Loucy (cell line): Measurements from ENCODE around the gene PTPRN2.

Experiments used
- H2AFZ ChIP-seq: fragments of 200-600 bp; sonication (generic); 2 replicates; pipeline ENCODE4 v1.6.0; 2016; ENCODE audit warnings: antibody characterized with exemption, mild to moderate bottlenecking, low read length, moderate library complexity
- H3F3A ChIP-seq: fragments of 200-600 bp; 2 replicates; pipeline ENCODE4 v1.6.0; 2016; ENCODE audit warnings: antibody characterized with exemption, low read depth, mild to moderate bottlenecking
- H3K27me3 ChIP-seq: fragments of 200-600 bp; sonication (generic); 2 replicates; pipeline ENCODE4 v1.6.1; 2014; ENCODE audit warnings: low read length, mild to moderate bottlenecking; ENCODE audit not compliant: insufficient read depth, poor library complexity, severe bottlenecking
- H3K36me3 ChIP-seq: fragments of 200-600 bp; sonication (generic); 2 replicates; pipeline ENCODE4 v1.6.1; 2016; ENCODE audit warnings: low read length; ENCODE audit not compliant: insufficient read depth
- H3K4me1 ChIP-seq: fragments of 200-600 bp; sonication (generic); 2 replicates; pipeline ENCODE4 v1.5.1; 2014; ENCODE audit warnings: low read length, mild to moderate bottlenecking; ENCODE audit not compliant: insufficient read depth, poor library complexity, severe bottlenecking
- H3K4me2 ChIP-seq: fragments of 200-600 bp; sonication (generic); 2 replicates; pipeline ENCODE4 v1.6.0; 2014; ENCODE audit warnings: antibody characterized with exemption, low read length, low read depth, mild to moderate bottlenecking; ENCODE audit not compliant: poor library complexity, severe bottlenecking
- H3K4me3 ChIP-seq: fragments of 200-600 bp; sonication (generic); 2 replicates; pipeline ENCODE4 v1.5.1; 2014; ENCODE audit warnings: low read length, mild to moderate bottlenecking, mixed read lengths; ENCODE audit not compliant: poor library complexity, severe bottlenecking
- H3K79me2 ChIP-seq: fragments of 200-600 bp; sonication (generic); 2 replicates; pipeline ENCODE4 v1.6.1; 2014; ENCODE audit warnings: low read length; ENCODE audit not compliant: insufficient read depth
- H3K9ac ChIP-seq: fragments of 200-600 bp; sonication (generic); 2 replicates; pipeline ENCODE4 v1.6.0; 2014; ENCODE audit warnings: mild to moderate bottlenecking, low read depth, low read length, moderate library complexity; ENCODE audit not compliant: poor library complexity, severe bottlenecking
- H3K9me2 ChIP-seq: fragments of 200-600 bp; sonication (generic); replicated peaks from 2 replicates; pipeline ENCODE4 v1.6.1; 2016; ENCODE audit warnings: low read depth, low read length, mixed read lengths
- H3K9me3 ChIP-seq: fragments of 200-600 bp; sonication (generic); 2 replicates; pipeline ENCODE4 v1.6.1; 2014; ENCODE audit warnings: mild to moderate bottlenecking, antibody characterized with exemption, low read length, low read depth; ENCODE audit not compliant: insufficient read depth
- H4K20me1 ChIP-seq: fragments of 200-600 bp; sonication (generic); 2 replicates; pipeline ENCODE4 v1.6.0; 2014; ENCODE audit warnings: antibody characterized with exemption, low read length, mild to moderate bottlenecking; ENCODE audit not compliant: insufficient read depth, poor library complexity, severe bottlenecking
- CTCF ChIP-seq: fragments of 200-600 bp; sonication (generic); conservative IDR thresholded peaks from 2 replicates; pipeline ENCODE4 v1.5.1; 2014; ENCODE audit warnings: mild to moderate bottlenecking, antibody characterized with exemption, low read length
- EZH2phosphoT487 ChIP-seq: fragments of 200-600 bp; IDR thresholded peaks from 2 replicates; pipeline ENCODE4 v1.6.1; 2018; ENCODE audit warnings: antibody characterized with exemption, mild to moderate bottlenecking, moderate library complexity, borderline replicate concordance

Gene PTPRN2

GRCh38 chr7:157856873-157857577 is 730.6 kb downstream of the PTPRN2 start:
- Histone ChIP-seq H3F3A (no peaks in the 10 kb centered on the region), H3K4me3 (no peak overlapping the region), H3K36me3 (no peaks in the 10 kb centered on the region), H2AFZ (no peak overlapping the region), H3K9me3 (no peaks in the 10 kb centered on the region; the same call in 1 of the 2 replicates), H3K4me2 (no peak overlapping the region), H3K9ac (no peak overlapping the region), H3K79me2 (no peaks in the 10 kb centered on the region), H3K27me3 (no peaks in the 10 kb centered on the region), H3K4me1 (no peaks in the 10 kb centered on the region), H4K20me1 (no peaks in the 10 kb centered on the region), H3K9me2 (no peaks in the 10 kb centered on the region)
- no peak for TF ChIP-seq EZH2phosphoT487
- TF ChIP-seq CTCF = no peak

- Histone ChIP-seq H3K27me3 (no peaks in the 10 kb centered on the region), H3K9ac (no peak overlapping the region), H3K4me3 (no peak overlapping the region), H2AFZ (no peak overlapping the region), H3F3A (no peaks in the 10 kb centered on the region), H3K36me3 (no peaks in the 10 kb centered on the region), H3K4me1 (no peaks in the 10 kb centered on the region), H3K9me3 (no peaks in the 10 kb centered on the region; the same call in 1 of the 2 replicates), H4K20me1 (no peaks in the 10 kb centered on the region), H3K9me2 (no peaks in the 10 kb centered on the region), H3K4me2 (no peak overlapping the region), H3K79me2 (no peaks in the 10 kb centered on the region)
- TF ChIP-seq EZH2phosphoT487 = no peak
Measured at GRCh38 chr7:157855452-157856213, 732.0 kb downstream of the PTPRN2 start.

GRCh38 chr7:157855016-157855415 is 732.6 kb downstream of the PTPRN2 start:
- Histone ChIP-seq H3F3A (no peaks in the 10 kb centered on the region), H3K27me3 (no peaks in the 10 kb centered on the region), H3K36me3 (no peaks in the 10 kb centered on the region), H3K4me3 (no peak overlapping the region), H3K9ac (no peak overlapping the region), H3K9me3 (no peaks in the 10 kb centered on the region; the same call in 1 of the 2 replicates), H3K79me2 (no peaks in the 10 kb centered on the region), H3K4me1 (no peaks in the 10 kb centered on the region), H3K9me2 (no peaks in the 10 kb centered on the region), H2AFZ (no peak overlapping the region), H3K4me2 (no peak overlapping the region), H4K20me1 (no peaks in the 10 kb centered on the region)
- TF ChIP-seq CTCF (no peak), EZH2phosphoT487 (no peak)
